B cell (primary cell): Measurements from ENCODE around the gene PRSS50. TPM values are rescaled to one million over a fixed set of nuclear protein-coding genes. Genes with fewer than 3 reads are reported as not detected.

Experiments
- ATAC-seq: fragments of 200-7000 bp; cut with Tn5 transposase; one replicate; pipeline ENCODE4 v1.10.0; 2021; ENCODE audit warnings: low read depth, mild to moderate bottlenecking, moderate number of reproducible peaks, moderate library complexity
- CTCF ChIA-PET: fragments of 350-600 bp; sonication (Branson Sonifier 250); formaldehyde crosslinking; loops from one replicate; lab custom pipeline; 2021; ENCODE audit warnings: antibody characterized with exemption, inconsistent platforms; lab: Charles Lee
- POLR2A ChIA-PET: fragments of 350-600 bp; sonication (Branson Sonifier 250); formaldehyde crosslinking; loops from one replicate; lab custom pipeline; 2021; ENCODE audit warnings: antibody characterized with exemption; lab: Charles Lee
- DNase-seq: peaks from one replicate; pipeline ENCODE4 v3.0.0; 2013
- H2AFZ ChIP-seq: 2 replicates; pipeline ENCODE4 v1.6.1; 2012; ENCODE audit warnings: mild to moderate bottlenecking, low read depth, low read length; ENCODE audit not compliant: insufficient read depth, poor library complexity, severe bottlenecking
- H3K27ac ChIP-seq, 2 donors: 1 replicate in 1 of 2; 2 replicates in 1 of 2; pipeline ENCODE4 v1.5.1; 2012 to 2013; ENCODE audit warnings: low read length in 2 of 2, mild to moderate bottlenecking in 2 of 2, moderate library complexity in 1 of 2
- H3K27me3 ChIP-seq, 4 experiments: fragments of 200-600 bp in 1 of 4; sonication (generic) in 1 of 4; replicated peaks in 1 of 4; 1 replicate in 2 of 4; 2 replicates in 2 of 4; pipeline versions ENCODE4 v1.6.1 to v1.7.0; 2013 to 2016; ENCODE audit warnings: low read length in 3 of 4, mild to moderate bottlenecking in 2 of 4, mixed read lengths in 1 of 4, moderate library complexity in 1 of 4; ENCODE audit not compliant: insufficient read depth in 4 of 4, control insufficient read depth in 3 of 4; ENCODE audit errors: control extremely low read depth in 1 of 4
- H3K36me3 ChIP-seq, 2 experiments: replicated peaks in 1 of 2; 1 replicate in 1 of 2; 2 replicates in 1 of 2; pipeline versions ENCODE4 v1.6.1 to v1.7.1; 2013; ENCODE audit warnings: low read length in 1 of 2; ENCODE audit not compliant: insufficient read depth in 2 of 2, control insufficient read depth in 1 of 2; ENCODE audit errors: control extremely low read depth in 1 of 2, extremely low read depth in 1 of 2
- H3K4me1 ChIP-seq, 2 donors: fragments of 200-600 bp in 1 of 2; sonication (generic) in 1 of 2; 1 replicate in 1 of 2; 2 replicates in 1 of 2; pipeline versions ENCODE4 v1.5.1 to v1.6.1; 2013 to 2017; ENCODE audit warnings: low read length in 2 of 2; ENCODE audit not compliant: control insufficient read depth in 2 of 2, insufficient read depth in 2 of 2
- H3K4me2 ChIP-seq: replicated peaks from 2 replicates; pipeline ENCODE3; 2012; ENCODE audit warnings: mild to moderate bottlenecking, low read depth, low read length; ENCODE audit not compliant: poor library complexity, severe bottlenecking
- H3K4me3 ChIP-seq, 5 experiments: fragments of 200-600 bp in 1 of 5; sonication (generic) in 1 of 5; 1 replicate in 3 of 5; 2 replicates in 2 of 5; pipeline versions ENCODE4 v1.5.1 to v1.7.0; 2011 to 2016; ENCODE audit warnings: low read length in 4 of 5, mild to moderate bottlenecking in 4 of 5, low read depth in 2 of 5, control low read depth in 1 of 5, moderate library complexity in 1 of 5; ENCODE audit not compliant: insufficient read depth in 1 of 5; ENCODE audit errors: control extremely low read depth in 1 of 5, extremely low read depth in 1 of 5
- H3K79me2 ChIP-seq: fragments of 200-600 bp; sonication (generic); one replicate; pipeline ENCODE4 v1.6.0; 2016; ENCODE audit warnings: low read length; ENCODE audit not compliant: control insufficient read depth, insufficient read depth
- H3K9ac ChIP-seq: fragments of 200-600 bp; sonication (generic); 2 replicates; pipeline ENCODE4 v1.6.1; 2017; ENCODE audit warnings: mild to moderate bottlenecking, low read length, moderate library complexity
- H3K9me3 ChIP-seq, 3 donors: one replicate each; pipeline versions ENCODE4 v1.6.1 to v1.7.1; 2013; ENCODE audit warnings: low read length in 2 of 3; ENCODE audit not compliant: control insufficient read depth in 2 of 3, insufficient read depth in 1 of 3; ENCODE audit errors: control extremely low read depth in 1 of 3
- H4K20me1 ChIP-seq: 2 replicates; pipeline ENCODE4 v1.6.0; 2012; ENCODE audit warnings: mild to moderate bottlenecking, low read length; ENCODE audit not compliant: insufficient read depth, control insufficient read depth, poor library complexity, severe bottlenecking
- H3K27ac Mint-ChIP-seq: one replicate; pipeline ENCODE4 v1.8.0; 2021; ENCODE audit warnings: mixed read lengths
- H3K27me3 Mint-ChIP-seq: one replicate; pipeline ENCODE4 v1.8.0; 2021; ENCODE audit warnings: mixed read lengths
- H3K4me1 Mint-ChIP-seq: one replicate; pipeline ENCODE4 v1.8.0; 2021; ENCODE audit warnings: mixed read lengths
- H3K4me3 Mint-ChIP-seq: one replicate; pipeline ENCODE4 v1.8.0; 2021; ENCODE audit warnings: mixed read lengths
- H3K9me3 Mint-ChIP-seq: one replicate; pipeline ENCODE4 v1.8.0; 2022; ENCODE audit warnings: mixed read lengths; ENCODE audit not compliant: insufficient read depth
- EZH2 ChIP-seq: IDR thresholded peaks from 2 replicates; pipeline ENCODE4 v1.6.1; 2012; ENCODE audit warnings: borderline replicate concordance, low read depth, mild to moderate bottlenecking, moderate library complexity, low read length; ENCODE audit not compliant: insufficient read depth, poor library complexity, severe bottlenecking
- WGBS: methylation state at CpG from one replicate; pipeline ENCODE4 v1.1.5; 2013; ENCODE audit warnings: missing lambda C conversion rate; ENCODE audit not compliant: insufficient coverage; 5-methylcytosine and 5-hydroxymethylcytosine counted together
- intact Hi-C: fragments of 100-400 bp; cut with micrococcal nuclease; formaldehyde crosslinking; loops from one replicate; pipeline ENCODE4 v1.10.0; 2022
- polyA plus RNA-seq: library from polyadenylated mRNA; depleted of rRNA; stranded (reverse); fragments of >200 nt; gene quantifications from 2 replicates; pipeline ENCODE4 v1.2.3, GENCODE V29; 2012
- total RNA-seq, 2 donors: library from RNA; stranded (reverse); fragments of 120-200 nt in 1 of 2; gene quantifications; 1 replicate in 1 of 2; 2 replicates in 1 of 2; pipeline versions ENCODE4 v1.2.3 to v1.2.4, GENCODE V29; 2013 to 2022
- TF ChIP-seq, protein P1 (sequence below): fragments of 200-600 bp; IDR thresholded peaks from one replicate; pipeline ENCODE4 v1.8.0; 2022; ENCODE audit warnings: antibody characterized with exemption, mild to moderate bottlenecking

PRSS50 gene
- total and polyA plus RNA-seq, 2 donors (not counting 1 experiment from before 2014, with no cell fraction given): 0.09 to 0.10 TPM

DNA sequence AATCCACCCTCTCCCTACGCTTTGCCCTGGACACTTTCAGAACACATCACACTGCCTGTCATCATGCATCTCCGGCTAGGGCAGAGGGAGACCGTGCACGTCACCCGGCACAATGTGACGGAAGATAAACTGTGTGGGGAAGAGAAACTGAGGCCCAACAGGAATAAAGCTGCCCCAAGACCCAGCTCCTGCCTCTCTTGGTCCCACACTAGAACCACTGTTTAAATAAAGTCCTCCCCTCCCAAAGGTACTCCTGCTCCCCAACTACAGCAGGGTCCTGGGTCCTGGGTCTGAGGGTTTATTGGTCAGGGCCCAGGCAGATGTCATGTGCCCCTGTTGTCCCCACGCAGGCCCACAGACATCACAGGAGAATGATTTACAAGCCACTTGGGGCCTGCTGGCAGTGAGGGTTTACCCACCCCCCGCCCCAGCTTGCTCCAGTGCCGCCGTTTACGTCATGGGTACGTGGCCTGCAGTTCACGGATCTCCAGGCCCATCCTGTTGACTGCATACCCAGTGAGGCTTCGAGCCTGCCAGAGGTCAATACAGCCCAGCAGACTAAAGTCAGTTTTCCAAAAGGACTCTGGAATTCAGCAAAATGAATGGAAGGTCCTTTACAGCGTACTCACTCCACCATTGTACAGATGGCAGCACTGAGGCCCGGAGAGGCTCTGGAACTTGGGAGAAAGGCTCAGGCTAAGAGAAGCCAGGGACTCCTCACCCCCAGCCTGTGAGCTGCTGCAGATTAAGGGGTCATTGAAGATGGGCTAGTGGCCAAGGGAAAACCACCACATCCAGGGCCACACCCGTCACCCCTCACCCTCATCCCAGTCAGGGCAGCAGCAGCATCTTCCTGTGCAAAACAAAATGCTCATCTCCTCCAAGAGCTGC lies 47.4 kb downstream of the PRSS50 start:
- Mint-ChIP-seq H3K4me3 (no peak overlapping the region), H3K9me3 (no peaks in the 10 kb centered on the region), H3K27me3 (peaks cover 8% of the 10 kb centered on the region), H3K4me1 (no peaks in the 10 kb centered on the region), H3K27ac (no peak overlapping the region)
- Histone ChIP-seq H3K9me3 (peaks cover 0 to 2% (median 0%) of the 10 kb centered on the region in 3 donors), H3K27me3 (peaks cover 0 to 3% (median 0%) of the 10 kb centered on the region in 4 experiments), H3K36me3 (no peaks in the 10 kb centered on the region), H3K4me1 (no peaks in the 10 kb centered on the region), H3K27ac (no peak overlapping the region), H3K79me2 (no peaks in the 10 kb centered on the region), H3K4me2 (no peak overlapping the region), H4K20me1 (no peaks in the 10 kb centered on the region), H3K9ac (no peak overlapping the region), H3K4me3 (no peak overlapping the region), H2AFZ (no peak overlapping the region)
- ATAC-seq: no peak
- POLR2A ChIA-PET: no interaction called here
- no peak for TF ChIP-seq EZH2
- TF ChIP-seq, protein P1, sequence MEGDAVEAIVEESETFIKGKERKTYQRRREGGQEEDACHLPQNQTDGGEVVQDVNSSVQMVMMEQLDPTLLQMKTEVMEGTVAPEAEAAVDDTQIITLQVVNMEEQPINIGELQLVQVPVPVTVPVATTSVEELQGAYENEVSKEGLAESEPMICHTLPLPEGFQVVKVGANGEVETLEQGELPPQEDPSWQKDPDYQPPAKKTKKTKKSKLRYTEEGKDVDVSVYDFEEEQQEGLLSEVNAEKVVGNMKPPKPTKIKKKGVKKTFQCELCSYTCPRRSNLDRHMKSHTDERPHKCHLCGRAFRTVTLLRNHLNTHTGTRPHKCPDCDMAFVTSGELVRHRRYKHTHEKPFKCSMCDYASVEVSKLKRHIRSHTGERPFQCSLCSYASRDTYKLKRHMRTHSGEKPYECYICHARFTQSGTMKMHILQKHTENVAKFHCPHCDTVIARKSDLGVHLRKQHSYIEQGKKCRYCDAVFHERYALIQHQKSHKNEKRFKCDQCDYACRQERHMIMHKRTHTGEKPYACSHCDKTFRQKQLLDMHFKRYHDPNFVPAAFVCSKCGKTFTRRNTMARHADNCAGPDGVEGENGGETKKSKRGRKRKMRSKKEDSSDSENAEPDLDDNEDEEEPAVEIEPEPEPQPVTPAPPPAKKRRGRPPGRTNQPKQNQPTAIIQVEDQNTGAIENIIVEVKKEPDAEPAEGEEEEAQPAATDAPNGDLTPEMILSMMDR: no peak
- no peak for DNase-seq
- CTCF ChIA-PET: no interaction called here
- intact Hi-C loops: no loop called here
- WGBS: 87% methylated on average over 13 of the region's 17 CpGs
